H9 (cell line): ENCODE data around the gene DDX1. TPM values are rescaled to one million over a fixed set of nuclear protein-coding genes. Genes with fewer than 3 reads are reported as not detected.

Source experiments
- DNase-seq: peaks from one replicate; pipeline ENCODE4 v3.0.0-alpha.2; 2017
- H2AFZ ChIP-seq: one replicate; pipeline ENCODE4 v1.6.1; 2013; ENCODE audit warnings: mild to moderate bottlenecking, low read length, control low read depth, moderate library complexity
- H2AK5ac ChIP-seq: 2 replicates; pipeline ENCODE4 v1.6.1; 2013; ENCODE audit warnings: low read length, control low read depth, mixed read lengths; ENCODE audit not compliant: insufficient read length
- H2BK120ac ChIP-seq: one replicate; pipeline ENCODE4 v1.6.1; 2013; ENCODE audit warnings: low read depth, mild to moderate bottlenecking, low read length, control low read depth, inconsistent platforms; ENCODE audit not compliant: poor library complexity, severe bottlenecking
- H2BK12ac ChIP-seq: 2 replicates; pipeline ENCODE4 v1.6.1; 2013; ENCODE audit warnings: low read length, control low read depth, mixed read lengths, low read depth; ENCODE audit not compliant: insufficient read length
- H2BK15ac ChIP-seq: 2 replicates; pipeline ENCODE4 v1.6.1; 2013; ENCODE audit warnings: low read depth, low read length, control low read depth
- H2BK20ac ChIP-seq: one replicate; pipeline ENCODE4 v1.6.1; 2013; ENCODE audit warnings: low read depth, mild to moderate bottlenecking, low read length, control low read depth, inconsistent platforms; ENCODE audit not compliant: poor library complexity, severe bottlenecking
- H2BK5ac ChIP-seq: 2 replicates; pipeline ENCODE4 v1.6.1; 2013; ENCODE audit warnings: low read length, control low read depth, mixed read lengths; ENCODE audit not compliant: insufficient read length
- H3K14ac ChIP-seq: 2 replicates; pipeline ENCODE4 v1.6.1; 2013; ENCODE audit warnings: low read length, control low read depth; ENCODE audit not compliant: insufficient read depth
- H3K18ac ChIP-seq: 2 replicates; pipeline ENCODE4 v1.6.1; 2013; ENCODE audit warnings: low read depth, mild to moderate bottlenecking, mixed read lengths, low read length, control low read depth; ENCODE audit not compliant: insufficient read length
- H3K23ac ChIP-seq: 2 replicates; pipeline ENCODE4 v1.6.1; 2013; ENCODE audit warnings: low read length, control low read depth, mixed read lengths, low read depth; ENCODE audit not compliant: insufficient read length
- H3K23me2 ChIP-seq: 2 replicates; pipeline ENCODE4 v1.6.1; 2013; ENCODE audit warnings: low read depth, mild to moderate bottlenecking, mixed read lengths, low read length, control low read depth; ENCODE audit not compliant: insufficient read length, poor library complexity, severe bottlenecking
- H3K27ac ChIP-seq: 2 replicates; pipeline ENCODE4 v1.5.1; 2013; ENCODE audit warnings: low read length, control low read depth, mixed read lengths, low read depth; ENCODE audit not compliant: insufficient read length
- H3K27me3 ChIP-seq: 2 replicates; pipeline ENCODE4 v1.6.1; 2013; ENCODE audit warnings: low read length, control low read depth, inconsistent platforms; ENCODE audit not compliant: insufficient read depth
- H3K4ac ChIP-seq: 2 replicates; pipeline ENCODE4 v1.6.1; 2013; ENCODE audit warnings: low read depth, mild to moderate bottlenecking, control low read depth, inconsistent platforms, low read length, moderate library complexity
- H3K4me1 ChIP-seq: 2 replicates; pipeline ENCODE4 v1.6.1; 2013; ENCODE audit warnings: low read length, control low read depth, inconsistent platforms; ENCODE audit not compliant: insufficient read depth
- H3K4me2 ChIP-seq: 2 replicates; pipeline ENCODE4 v1.6.1; 2013; ENCODE audit warnings: low read length, control low read depth, mixed read lengths; ENCODE audit not compliant: insufficient read length, insufficient read depth
- H3K56ac ChIP-seq: 2 replicates; pipeline ENCODE4 v1.6.1; 2013; ENCODE audit warnings: low read depth, mild to moderate bottlenecking, mixed read lengths, low read length, control low read depth; ENCODE audit not compliant: insufficient read length
- H3K79me1 ChIP-seq: 2 replicates; pipeline ENCODE4 v1.6.1; 2013; ENCODE audit warnings: low read depth, mild to moderate bottlenecking, moderate library complexity, low read length, control low read depth, inconsistent platforms; ENCODE audit not compliant: insufficient read depth, poor library complexity, severe bottlenecking
- H3K79me2 ChIP-seq: 2 replicates; pipeline ENCODE4 v1.6.1; 2013; ENCODE audit warnings: low read length, control low read depth, inconsistent platforms; ENCODE audit not compliant: insufficient read depth
- H3K9ac ChIP-seq: 2 replicates; pipeline ENCODE4 v1.6.1; 2013; ENCODE audit warnings: low read length, control low read depth, mixed read lengths; ENCODE audit not compliant: insufficient read length; ENCODE audit errors: extremely low read depth
- H3K9me3 ChIP-seq: one replicate; pipeline ENCODE4 v1.6.1; 2013; ENCODE audit warnings: low read depth, low read length, inconsistent platforms; ENCODE audit not compliant: control insufficient read depth
- H3T11ph ChIP-seq: one replicate; pipeline ENCODE4 v1.6.1; 2013; ENCODE audit warnings: mild to moderate bottlenecking, low read length, control low read depth, inconsistent platforms
- H4K20me1 ChIP-seq: one replicate; pipeline ENCODE4 v1.6.1; 2013; ENCODE audit not compliant: control insufficient read depth, insufficient read length, insufficient read depth
- H4K5ac ChIP-seq: 2 replicates; pipeline ENCODE4 v1.6.1; 2013; ENCODE audit warnings: low read depth, mild to moderate bottlenecking, mixed read lengths, low read length, control low read depth; ENCODE audit not compliant: insufficient read length
- H4K8ac ChIP-seq: replicated peaks from 2 replicates; pipeline ENCODE4 v1.6.1; 2013; ENCODE audit warnings: low read length, control low read depth, mixed read lengths, low read depth; ENCODE audit not compliant: insufficient read length
- H4K91ac ChIP-seq: 2 replicates; pipeline ENCODE4 v1.6.1; 2013; ENCODE audit warnings: low read depth, mild to moderate bottlenecking, moderate library complexity, mixed read lengths, low read length, control low read depth; ENCODE audit not compliant: insufficient read length
- H3K27ac Mint-ChIP-seq, 3 experiments: 2 replicates in 2 of 3; 3 replicates in 1 of 3; pipeline ENCODE4 v1.8.0; 2020 to 2021; ENCODE audit warnings: mixed read lengths in 3 of 3, mild to moderate bottlenecking in 1 of 3, moderate library complexity in 1 of 3
- H3K27me3 Mint-ChIP-seq: 2 replicates; pipeline ENCODE4 v1.8.0; 2021; ENCODE audit warnings: low read depth, mild to moderate bottlenecking, moderate library complexity, mixed read lengths
- H3K36me3 Mint-ChIP-seq, 3 experiments: 2 replicates in 2 of 3; 3 replicates in 1 of 3; pipeline ENCODE4 v1.8.0; 2020 to 2021; ENCODE audit warnings: low read depth in 3 of 3, mixed read lengths in 3 of 3; ENCODE audit not compliant: insufficient read depth in 1 of 3
- H3K4me1 Mint-ChIP-seq, 2 experiments: 2 replicates each; pipeline ENCODE4 v1.8.0; 2020; ENCODE audit warnings: mixed read lengths in 2 of 2
- H3K4me3 Mint-ChIP-seq, 2 experiments: 2 replicates in 1 of 2; 3 replicates in 1 of 2; pipeline ENCODE4 v1.8.0; 2020 to 2021; ENCODE audit warnings: mild to moderate bottlenecking in 2 of 2, mixed read lengths in 2 of 2, moderate library complexity in 1 of 2
- H3K9me3 Mint-ChIP-seq, 2 experiments: 2 replicates in 1 of 2; 3 replicates in 1 of 2; pipeline ENCODE4 v1.8.0; 2020; ENCODE audit warnings: mild to moderate bottlenecking in 2 of 2, mixed read lengths in 2 of 2, moderate library complexity in 1 of 2
- WGBS: extraction: QIAGEN DNeasy Blood & Tissue Kit; methylation state at CpG from one replicate; pipeline ENCODE4 v1.1.7; 2013; ENCODE audit warnings: missing lambda C conversion rate, low lambda C conversion rate, mixed read lengths; ENCODE audit not compliant: insufficient read length; ENCODE audit errors: extremely low coverage; 5-methylcytosine and 5-hydroxymethylcytosine counted together
- total RNA-seq: library from RNA; stranded (reverse); gene quantifications from 2 replicates; pipeline ENCODE4 v1.2.1, GENCODE V29; 2021
- TF ChIP-seq, protein P1 (sequence below): fragments of 200-600 bp; sonication (generic); conservative IDR thresholded peaks from 3 replicates; pipeline ENCODE4 v1.8.0; 2021; ENCODE audit warnings: antibody characterized with exemption, mild to moderate bottlenecking

DDX1 gene
- total RNA-seq, 1 experiment from 2014 or later, result 120 TPM

DNA sequence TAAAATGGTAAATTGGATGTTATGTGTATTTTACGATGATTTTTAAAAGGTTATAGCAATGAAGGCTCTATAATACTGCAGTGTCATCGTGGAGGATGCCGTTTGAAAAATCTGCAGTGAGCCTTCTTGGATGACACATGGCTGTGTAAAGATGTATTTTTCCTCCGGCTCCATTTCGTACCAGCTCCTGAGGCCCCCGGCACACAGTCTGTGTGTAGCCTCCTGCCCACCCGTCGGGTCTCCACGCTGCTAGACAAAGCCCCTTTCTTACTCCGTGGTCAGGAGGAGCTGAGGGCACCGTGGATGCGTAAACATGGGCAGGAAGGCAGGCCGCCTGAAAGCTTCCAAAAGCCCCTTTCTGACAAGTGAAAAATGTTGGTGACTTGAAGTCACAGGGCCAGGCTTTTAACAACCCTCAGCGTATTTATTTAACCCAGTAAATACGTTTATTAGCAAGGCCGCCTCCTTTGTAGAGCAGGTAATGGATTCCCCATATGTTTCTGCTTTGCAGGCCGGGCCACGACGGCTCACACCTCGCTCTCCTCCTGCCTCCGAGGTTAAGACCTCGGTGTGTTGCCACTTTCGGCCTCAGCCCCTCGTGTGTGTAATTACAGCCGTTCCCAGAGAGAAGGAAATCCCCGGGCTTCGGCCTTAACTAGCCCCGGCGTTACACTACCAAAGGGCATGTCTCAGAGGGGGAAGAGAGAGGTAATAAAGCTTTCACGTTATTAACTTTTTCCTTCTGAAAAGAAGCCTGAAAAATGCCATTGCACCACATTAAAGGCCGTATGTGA lies 72.8 kb downstream of the DDX1 start:
- H2BK120ac ChIP-seq, result no peak overlapping the region
- H3K27me3 ChIP-seq, result no peaks in the 10 kb centered on the region
- H3K79me1 ChIP-seq, result no peaks in the 10 kb centered on the region
- H3K79me2 ChIP-seq, result no peaks in the 10 kb centered on the region
- no peak overlapping the region for H3T11ph ChIP-seq
- H2BK15ac ChIP-seq, result no peak overlapping the region
- no peak overlapping the region for H4K91ac ChIP-seq
- H3K23ac ChIP-seq, result no peak overlapping the region
- no peak overlapping the region for H4K8ac ChIP-seq
- H3K4me2 ChIP-seq, result no peak overlapping the region
- no peaks in the 10 kb centered on the region; the same call in 1 of the 2 replicates for H3K4me1 ChIP-seq
- H3K14ac ChIP-seq, result no peak overlapping the region
- Mint-ChIP-seq H3K9me3 (peaks cover 0 to 2% of the 10 kb centered on the region in 2 experiments; a peak in 3 of 5 replicates), H3K4me1 (peaks cover 8 to 16% of the 10 kb centered on the region in 2 experiments), H3K27ac (peak overlapping the region in 1 of 3 experiments; percentile 73; a peak in 1 of 7 replicates), H3K4me3 (no peak overlapping the region; a peak in 1 of 5 replicates), H3K36me3 (peaks cover 0 to 1% (median 0%) of the 10 kb centered on the region in 3 experiments; a peak in 1 of 7 replicates), H3K27me3 (peaks cover 2% of the 10 kb centered on the region; the same call in 1 of the 2 replicates)
- H3K9ac ChIP-seq, result no peak overlapping the region
- WGBS, result no CpG with 5 or more reads among the region's 31 CpGs
- H2BK12ac ChIP-seq, result no peak overlapping the region
- DNase-seq, result no peak
- no peak overlapping the region for H3K4ac ChIP-seq
- H3K18ac ChIP-seq, result no peak overlapping the region
- no peak overlapping the region for H2BK5ac ChIP-seq
- no peaks in the 10 kb centered on the region for H3K23me2 ChIP-seq
- no peak overlapping the region for H3K56ac ChIP-seq
- TF ChIP-seq, protein P1, sequence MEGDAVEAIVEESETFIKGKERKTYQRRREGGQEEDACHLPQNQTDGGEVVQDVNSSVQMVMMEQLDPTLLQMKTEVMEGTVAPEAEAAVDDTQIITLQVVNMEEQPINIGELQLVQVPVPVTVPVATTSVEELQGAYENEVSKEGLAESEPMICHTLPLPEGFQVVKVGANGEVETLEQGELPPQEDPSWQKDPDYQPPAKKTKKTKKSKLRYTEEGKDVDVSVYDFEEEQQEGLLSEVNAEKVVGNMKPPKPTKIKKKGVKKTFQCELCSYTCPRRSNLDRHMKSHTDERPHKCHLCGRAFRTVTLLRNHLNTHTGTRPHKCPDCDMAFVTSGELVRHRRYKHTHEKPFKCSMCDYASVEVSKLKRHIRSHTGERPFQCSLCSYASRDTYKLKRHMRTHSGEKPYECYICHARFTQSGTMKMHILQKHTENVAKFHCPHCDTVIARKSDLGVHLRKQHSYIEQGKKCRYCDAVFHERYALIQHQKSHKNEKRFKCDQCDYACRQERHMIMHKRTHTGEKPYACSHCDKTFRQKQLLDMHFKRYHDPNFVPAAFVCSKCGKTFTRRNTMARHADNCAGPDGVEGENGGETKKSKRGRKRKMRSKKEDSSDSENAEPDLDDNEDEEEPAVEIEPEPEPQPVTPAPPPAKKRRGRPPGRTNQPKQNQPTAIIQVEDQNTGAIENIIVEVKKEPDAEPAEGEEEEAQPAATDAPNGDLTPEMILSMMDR, result no peak
- H3K9me3 ChIP-seq, result no peaks in the 10 kb centered on the region
- no peak overlapping the region for H2BK20ac ChIP-seq
- no peak overlapping the region for H3K27ac ChIP-seq
- H2AFZ ChIP-seq, result no peak overlapping the region
- H2AK5ac ChIP-seq, result no peak overlapping the region
- H4K20me1 ChIP-seq, result no peaks in the 10 kb centered on the region
- no peak overlapping the region for H4K5ac ChIP-seq
